ENCODE measurements around the gene PLEKHM3. TPM values are rescaled to one million over a fixed set of nuclear protein-coding genes. Genes with fewer than 3 reads are reported as not detected.

Gene PLEKHM3
- total and polyA plus RNA-seq, 2 experiments from 2014 or later: 3.9 to 8.8 TPM

DNA sequence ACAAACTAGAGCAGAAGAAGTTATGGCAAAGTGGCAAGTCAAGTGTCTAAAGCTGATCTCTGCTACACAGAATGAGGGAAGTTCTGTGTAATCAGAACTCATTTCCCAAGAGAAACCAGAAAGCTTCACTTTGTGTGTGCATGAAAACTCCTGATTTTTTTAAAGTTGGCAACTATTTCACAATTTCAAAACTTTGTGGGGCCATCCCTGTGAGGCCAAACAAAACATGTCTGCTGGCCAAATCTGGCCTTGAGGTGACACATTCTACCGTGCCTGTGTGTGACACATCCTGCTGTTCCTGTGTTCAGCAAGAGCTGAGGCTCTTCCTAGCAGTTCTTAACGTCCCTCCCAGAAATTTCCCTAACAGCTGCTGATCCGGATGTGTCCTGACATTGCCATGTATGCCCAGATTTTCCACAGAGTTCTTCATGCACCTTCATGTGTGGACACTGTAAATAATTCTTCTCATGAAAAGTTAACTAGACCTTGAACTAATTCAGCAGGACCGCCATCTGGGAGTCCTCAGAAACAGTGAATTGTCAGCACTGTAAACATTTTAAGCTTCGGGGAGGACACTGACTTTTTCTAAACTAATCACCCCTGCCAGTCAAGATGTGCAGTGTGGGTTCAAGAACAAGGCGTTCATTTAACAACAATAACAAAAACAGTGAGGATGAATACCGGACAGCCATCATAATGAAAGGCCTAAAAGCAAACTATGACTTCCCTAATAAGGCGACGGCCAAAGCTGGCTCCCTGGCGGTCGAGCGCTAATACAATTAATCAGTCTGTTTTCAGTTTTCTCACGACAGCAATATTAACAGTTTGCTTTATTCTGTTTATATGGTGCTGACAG, 99.0 kb downstream of the PLEKHM3 start:
- ATAC-seq: no peak
- H3K36me3 Mint-ChIP-seq (ENCODE audit: low read depth): no peaks in the 10 kb centered on the region
- no peak overlapping the region for H3K27ac ChIP-seq (ENCODE audit: low read depth)

More for the DNA sequence above, 99.0 kb downstream of the PLEKHM3 start:
- H3K4me3 Mint-ChIP-seq: no peak overlapping the region
- Histone ChIP-seq H3F3A (replicated peaks; ENCODE audit: low read depth) (no peaks in the 10 kb centered on the region), H4K20me1 (replicated peaks; ENCODE audit: insufficient read depth) (no peaks in the 10 kb centered on the region), H3K4me2 (no peak overlapping the region), H3K36me3 (ENCODE audit: insufficient read depth) (no peaks in the 10 kb centered on the region; the same call in 1 of the 2 replicates), H3K79me2 (replicated peaks; ENCODE audit: insufficient read depth) (no peaks in the 10 kb centered on the region), H3K4me3 (no peak overlapping the region), H2AFZ (no peak overlapping the region), H3K9me2 (ENCODE audit: insufficient read depth) (0 out of 2 replicates have a peak, but pooled peaks cover 3% of the 10 kb centered on the region), H3K4me1 (ENCODE audit: insufficient read depth) (0 out of 2 replicates have a peak, but pooled peaks cover 3% of the 10 kb centered on the region), H3K27me3 (ENCODE audit: insufficient read depth) (no peaks in the 10 kb centered on the region)
- H3K27ac Mint-ChIP-seq: no peak overlapping the region
- no peaks in the 10 kb centered on the region; the same call in 2 of the 3 replicates for H3K9me3 Mint-ChIP-seq
- DNase-seq (ENCODE audit: low spot score): no peak
- TF ChIP-seq POLR2AphosphoS5 (IDR thresholded peaks at IDR 0.05; ENCODE audit: low read depth) (no peak), JUNB (IDR thresholded peaks at IDR 0.05; ENCODE audit: unreplicated experiment) (no peak), ZNF462 (CRISPR knock-in tag; IDR thresholded peaks at IDR 0.05) (no peak), EZH2 (IDR thresholded peaks at IDR 0.05; ENCODE audit: low read depth, unreplicated experiment) (no peak), CTCF (conservative IDR thresholded peaks at IDR 0.05; ENCODE audit: low read depth in 2 of 2) (no peak), CREB1 (CRISPR knock-in tag; IDR thresholded peaks at IDR 0.05; ENCODE audit: low read depth) (no peak), NANOG (IDR thresholded peaks at IDR 0.05; ENCODE audit: borderline replicate concordance) (no peak), ZNF114 (CRISPR knock-in tag; IDR thresholded peaks at IDR 0.05) (no peak), ZNF331 (CRISPR knock-in tag; IDR thresholded peaks at IDR 0.05; ENCODE audit: low read depth) (no peak), ETS1 (IDR thresholded peaks at IDR 0.05) (no peak), EZH2phosphoT487 (IDR thresholded peaks at IDR 0.05; ENCODE audit: unreplicated experiment) (no peak)
- TF ChIP-seq, protein P1, sequence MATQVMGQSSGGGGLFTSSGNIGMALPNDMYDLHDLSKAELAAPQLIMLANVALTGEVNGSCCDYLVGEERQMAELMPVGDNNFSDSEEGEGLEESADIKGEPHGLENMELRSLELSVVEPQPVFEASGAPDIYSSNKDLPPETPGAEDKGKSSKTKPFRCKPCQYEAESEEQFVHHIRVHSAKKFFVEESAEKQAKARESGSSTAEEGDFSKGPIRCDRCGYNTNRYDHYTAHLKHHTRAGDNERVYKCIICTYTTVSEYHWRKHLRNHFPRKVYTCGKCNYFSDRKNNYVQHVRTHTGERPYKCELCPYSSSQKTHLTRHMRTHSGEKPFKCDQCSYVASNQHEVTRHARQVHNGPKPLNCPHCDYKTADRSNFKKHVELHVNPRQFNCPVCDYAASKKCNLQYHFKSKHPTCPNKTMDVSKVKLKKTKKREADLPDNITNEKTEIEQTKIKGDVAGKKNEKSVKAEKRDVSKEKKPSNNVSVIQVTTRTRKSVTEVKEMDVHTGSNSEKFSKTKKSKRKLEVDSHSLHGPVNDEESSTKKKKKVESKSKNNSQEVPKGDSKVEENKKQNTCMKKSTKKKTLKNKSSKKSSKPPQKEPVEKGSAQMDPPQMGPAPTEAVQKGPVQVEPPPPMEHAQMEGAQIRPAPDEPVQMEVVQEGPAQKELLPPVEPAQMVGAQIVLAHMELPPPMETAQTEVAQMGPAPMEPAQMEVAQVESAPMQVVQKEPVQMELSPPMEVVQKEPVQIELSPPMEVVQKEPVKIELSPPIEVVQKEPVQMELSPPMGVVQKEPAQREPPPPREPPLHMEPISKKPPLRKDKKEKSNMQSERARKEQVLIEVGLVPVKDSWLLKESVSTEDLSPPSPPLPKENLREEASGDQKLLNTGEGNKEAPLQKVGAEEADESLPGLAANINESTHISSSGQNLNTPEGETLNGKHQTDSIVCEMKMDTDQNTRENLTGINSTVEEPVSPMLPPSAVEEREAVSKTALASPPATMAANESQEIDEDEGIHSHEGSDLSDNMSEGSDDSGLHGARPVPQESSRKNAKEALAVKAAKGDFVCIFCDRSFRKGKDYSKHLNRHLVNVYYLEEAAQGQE (IDR thresholded peaks at IDR 0.05; ENCODE audit: unreplicated experiment): no peak
- H3K27me3 Mint-ChIP-seq (ENCODE audit: insufficient read depth, low read depth, poor library complexity): peaks cover 6% of the 10 kb centered on the region
- H3K4me1 Mint-ChIP-seq: peaks cover 7% of the 10 kb centered on the region

Measured in GM23338 (cell line).